ENCODE results near the gene HOXA2. TPM values are rescaled to one million over a fixed set of nuclear protein-coding genes. Genes with fewer than 3 reads are reported as not detected.

The HOXA2 gene
- total and polyA plus RNA-seq, 2 of the 8 experiments (the other 6 are each of a cell fraction or from before 2014, with no cell fraction given) = not detected

GRCh38 chr7:27064159-27064558 lies 38.3 kb downstream of the HOXA2 start (continued):
- TF ChIP-seq CHD7 (IDR thresholded peaks at IDR 0.05; ENCODE audit: insufficient replicate concordance, low read length) (no peak), SP4 (IDR thresholded peaks at IDR 0.05; ENCODE audit: low read length) (no peak), USF2 (IDR thresholded peaks at IDR 0.05; ENCODE audit: low read length) (no peak)
